Measurements from ENCODE around the gene ELMO3.

DNA sequence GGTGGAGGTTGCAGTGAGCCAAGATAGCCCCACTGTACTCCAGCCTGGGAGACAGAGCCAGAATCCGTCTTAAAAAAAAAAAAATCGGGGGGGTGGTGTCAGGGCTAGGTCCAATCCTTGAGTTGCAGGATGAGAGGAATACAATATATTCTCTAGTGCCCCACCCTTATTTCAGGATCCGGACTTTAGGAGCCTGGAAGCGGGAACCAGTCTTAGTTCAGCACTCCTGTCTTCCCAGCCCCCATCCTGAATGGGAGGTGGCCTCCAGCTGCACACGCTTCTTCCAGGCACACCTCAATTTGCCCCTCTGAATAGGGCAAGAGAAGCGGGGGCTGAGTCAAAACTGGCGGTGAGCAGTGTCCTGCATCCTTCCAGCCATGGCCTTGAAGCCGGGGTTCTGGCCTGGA, 46.7 kb downstream of the ELMO3 start:
- no peak for TF ChIP-seq CTCF (conservative IDR thresholded peaks at IDR 0.05 in 1 of 2, IDR thresholded peaks at IDR 0.05 in 1 of 2; ENCODE audit: low read depth in 1 of 2, low read length in 2 of 2)
- no peak for TF ChIP-seq EZH2 (IDR thresholded peaks at IDR 0.05; ENCODE audit: low read length, missing control alignments)

Measured in fibroblast of lung (primary cell).